VCaP (cell line): ENCODE measurements around the gene CDK17.

Source experiments
- H3K27ac ChIP-seq: fragments of 450-650 bp; 2 replicates; pipeline ENCODE4 v1.5.1; 2017
- CTCF ChIP-seq: fragments of 450-650 bp; conservative IDR thresholded peaks from 2 replicates; pipeline ENCODE4 v1.5.1; 2017; ENCODE audit warnings: mild to moderate bottlenecking, moderate library complexity

The CDK17 gene

DNA sequence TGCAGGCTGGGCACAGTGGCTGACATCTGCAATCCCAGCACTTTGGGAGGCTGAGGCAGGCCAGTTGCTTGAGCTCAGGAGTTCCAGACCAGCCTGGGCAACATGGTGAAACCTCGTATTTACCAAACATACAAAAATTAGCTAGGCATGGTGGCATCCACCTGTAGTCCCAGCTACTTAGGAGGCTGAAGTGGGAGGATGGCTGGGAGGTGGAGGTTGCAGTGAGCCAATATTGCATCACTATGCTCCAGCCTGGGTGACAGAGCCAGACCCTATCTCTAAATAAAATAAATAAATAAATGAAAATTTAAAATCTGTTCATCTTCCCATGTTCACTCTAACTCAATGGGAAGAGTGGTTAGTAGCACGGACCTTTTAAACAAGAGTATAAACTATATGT is 134.8 kb downstream of the CDK17 start:
- no peak overlapping the region for H3K27ac ChIP-seq
- TF ChIP-seq CTCF, result no peak

GRCh38 chr12:96263449-96263902 is 136.8 kb downstream of the CDK17 start:
- 0 out of 2 replicates have a peak, but pooled peaks have one; percentile 17 for TF ChIP-seq CTCF
- H3K27ac ChIP-seq, result peak overlapping the region; percentile 80

DNA sequence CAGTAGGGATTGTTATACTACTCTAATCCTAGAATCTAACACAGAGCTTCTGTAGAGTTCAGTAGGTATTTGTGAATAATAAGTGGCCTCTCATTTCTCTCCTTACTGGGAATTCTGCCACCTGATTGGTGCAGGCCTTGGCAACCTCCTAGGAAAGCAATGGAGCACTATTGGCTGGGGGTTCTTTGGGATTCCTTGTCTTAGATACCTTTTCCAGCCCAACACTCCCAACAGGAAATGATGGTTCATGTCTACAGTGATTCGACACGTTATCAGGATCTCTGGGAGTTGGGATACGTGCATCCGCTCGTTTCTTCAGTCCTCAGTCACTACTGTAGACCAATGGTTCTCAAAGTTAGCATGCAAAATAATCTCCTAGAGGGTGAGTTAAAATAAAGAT is 138.7 kb downstream of the CDK17 start:
- H3K27ac ChIP-seq, result peak overlapping the region; percentile 80; the same call in 1 of the 2 replicates
- TF ChIP-seq CTCF, result no peak

GRCh38 chr12:96260644-96261043 is 139.6 kb downstream of the CDK17 start:
- H3K27ac ChIP-seq, result no peak overlapping the region
- no peak for TF ChIP-seq CTCF

GRCh38 chr12:96260231-96260630 is 140.0 kb downstream of the CDK17 start:
- no peak for TF ChIP-seq CTCF
- H3K27ac ChIP-seq, result no peak overlapping the region

DNA sequence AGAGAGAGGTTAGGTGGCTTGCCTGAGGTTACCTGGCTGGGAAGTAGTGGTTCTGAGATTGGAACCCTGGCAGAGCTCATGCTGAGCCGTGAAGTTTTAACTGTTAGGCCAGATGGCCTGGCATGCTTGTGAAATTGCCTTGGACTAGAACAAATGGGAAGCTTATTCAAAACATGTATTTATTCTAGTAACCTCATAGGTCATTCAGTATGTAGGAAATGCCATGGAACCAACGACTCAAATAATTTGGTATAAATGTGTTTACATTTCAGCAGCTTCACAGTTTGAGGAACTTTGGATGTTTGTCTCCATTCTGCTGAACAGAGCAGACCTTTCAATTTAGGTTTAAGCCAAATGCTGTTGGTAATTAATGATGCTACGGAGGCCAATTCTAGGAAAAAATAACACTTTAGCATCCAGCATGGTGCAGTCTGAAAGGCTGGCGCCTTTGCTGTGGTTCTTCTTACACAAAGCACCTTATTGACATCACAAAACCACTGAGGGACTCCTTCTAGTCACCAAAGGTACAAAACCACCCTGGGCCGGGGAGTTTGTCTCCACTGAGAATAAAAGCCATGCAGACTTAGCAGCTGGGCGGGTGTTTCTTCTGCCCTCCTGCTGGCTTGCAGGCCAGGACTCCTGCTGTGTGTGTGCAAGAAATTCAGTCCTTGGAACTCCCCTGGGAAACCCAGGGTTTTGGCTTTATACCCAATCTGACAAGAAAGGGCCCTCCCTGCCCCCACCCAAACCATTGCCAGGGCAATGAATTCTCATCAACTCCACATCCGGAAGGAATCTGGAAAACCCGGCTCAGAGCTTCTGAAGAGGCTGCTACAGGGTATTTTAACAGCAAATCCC is 141.9 kb downstream of the CDK17 start:
- H3K27ac ChIP-seq, result no peak overlapping the region
- TF ChIP-seq CTCF, result no peak

DNA sequence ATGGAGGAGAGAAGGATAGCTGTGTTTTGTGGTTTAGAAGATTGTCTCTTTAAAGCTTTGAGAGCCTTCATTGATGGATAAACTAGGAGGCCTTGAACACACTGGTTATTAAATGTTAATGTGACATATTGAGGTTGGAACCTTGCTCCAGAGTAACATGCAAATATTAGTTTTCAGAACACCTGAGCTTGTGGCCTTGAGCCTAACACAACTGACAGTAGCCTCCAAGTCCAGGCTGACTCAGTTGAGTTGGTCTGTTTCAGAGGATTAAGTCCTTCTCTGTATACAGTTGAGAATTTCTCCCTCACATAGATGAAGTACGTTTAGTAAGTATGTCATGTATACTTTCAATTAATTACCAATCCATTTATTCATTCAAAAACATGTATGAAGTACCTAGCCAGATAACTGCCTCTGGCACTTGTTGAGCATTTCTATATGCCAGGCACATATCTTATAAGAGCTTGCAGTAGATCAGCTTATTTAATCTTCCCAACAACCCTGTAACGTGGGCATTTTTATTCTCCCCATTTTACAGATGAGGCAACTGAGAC is 142.6 kb downstream of the CDK17 start:
- no peak for TF ChIP-seq CTCF

More for the DNA sequence above, 142.6 kb downstream of the CDK17 start:
- no peak overlapping the region for H3K27ac ChIP-seq
